Activated naive CD4-positive, alpha-beta T cell treated with anti-CD3 and anti-CD28 coated beads, Interleukin-2, amount 10 ng/mL, durations not matched to agents 7 days and 5 days (primary cell): ENCODE data around the gene MYH7.
"Not testable (repeated sequence)": the region's sequence is repeated elsewhere in the genome, so short reads cannot be mapped to it uniquely, and the experiment has no call there.

Source experiments
- CTCF ChIA-PET: fragments of 350-600 bp; sonication (Branson Sonifier 250); formaldehyde crosslinking; loops from one replicate; lab custom pipeline; 2021; ENCODE audit warnings: antibody characterized with exemption; lab: Charles Lee
- DNase-seq: peaks from one replicate; pipeline ENCODE4 v3.0.0-alpha.2; 2020
- H3K27ac Mint-ChIP-seq: one replicate; pipeline ENCODE4 v1.8.0; 2021; ENCODE audit warnings: mild to moderate bottlenecking, moderate library complexity, mixed read lengths
- H3K27me3 Mint-ChIP-seq: one replicate; pipeline ENCODE4 v1.8.0; 2021; ENCODE audit warnings: mild to moderate bottlenecking, mixed read lengths
- H3K36me3 Mint-ChIP-seq: one replicate; pipeline ENCODE4 v1.8.0; 2021; ENCODE audit warnings: mixed read lengths
- H3K4me1 Mint-ChIP-seq: one replicate; pipeline ENCODE4 v1.8.0; 2021; ENCODE audit warnings: mixed read lengths
- H3K4me3 Mint-ChIP-seq: one replicate; pipeline ENCODE4 v1.8.0; 2021; ENCODE audit warnings: mild to moderate bottlenecking, moderate library complexity, mixed read lengths
- H3K9me3 Mint-ChIP-seq: one replicate; pipeline ENCODE4 v1.8.0; 2021; ENCODE audit warnings: mixed read lengths

MYH7 gene

GRCh38 chr14:23386999-23387398, 48.5 kb downstream of the MYH7 start:
- no peak overlapping the region for H3K27ac Mint-ChIP-seq
- no peaks in the 10 kb centered on the region for H3K9me3 Mint-ChIP-seq
- H3K36me3 Mint-ChIP-seq, result no peaks in the 10 kb centered on the region
- DNase-seq, result no peak
- no peak overlapping the region for H3K4me3 Mint-ChIP-seq
- no peaks in the 10 kb centered on the region for H3K4me1 Mint-ChIP-seq
- peaks cover 27% of the 10 kb centered on the region for H3K27me3 Mint-ChIP-seq
- CTCF ChIA-PET, result no interaction called here

DNA sequence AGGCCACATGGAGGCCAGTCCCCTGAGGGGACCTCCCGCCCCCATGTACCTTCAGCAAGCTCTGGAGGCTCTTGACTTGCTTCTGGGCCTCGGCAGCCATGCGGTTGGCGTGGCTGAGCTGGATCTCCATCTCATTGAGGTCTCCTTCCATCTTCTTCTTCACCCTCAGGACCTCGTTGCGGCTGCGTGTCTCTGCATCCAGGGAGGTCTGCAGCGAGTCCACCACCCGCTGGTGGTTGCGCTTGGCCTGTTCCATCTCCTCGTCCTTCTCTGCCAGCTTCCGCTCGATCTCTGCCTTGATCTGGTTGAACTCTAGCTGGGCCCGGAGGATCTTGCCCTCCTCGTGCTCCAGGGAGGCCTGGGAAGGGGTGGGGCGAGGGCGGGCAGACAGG, 49.2 kb downstream of the MYH7 start:
- H3K27me3 Mint-ChIP-seq, result peaks cover 33% of the 10 kb centered on the region
- CTCF ChIA-PET, result interaction anchor here (1.2 kb wide), 1 partner anchor 9 kb away, joined by 3 read pairs; the partner anchor contains the start of gene CMTM5

GRCh38 chr14:23385642-23386265, 49.7 kb downstream of the MYH7 start:
- Mint-ChIP-seq H3K27me3 (peaks cover 35% of the 10 kb centered on the region), H3K9me3 (no peaks in the 10 kb centered on the region), H3K4me3 (no peak overlapping the region), H3K27ac (no peak overlapping the region), H3K36me3 (no peaks in the 10 kb centered on the region), H3K4me1 (no peaks in the 10 kb centered on the region)
- CTCF ChIA-PET, result interaction anchor here (1.2 kb wide), 1 partner anchor 9 kb away, joined by 3 read pairs; the partner anchor contains the start of gene CMTM5
- DNase-seq, result no peak

More for the DNA sequence above, 49.2 kb downstream of the MYH7 start:
- H3K4me3 Mint-ChIP-seq, DNase-seq, H3K4me1 Mint-ChIP-seq, H3K9me3 Mint-ChIP-seq, H3K36me3 Mint-ChIP-seq, H3K27ac Mint-ChIP-seq: not testable (repeated sequence)

DNA sequence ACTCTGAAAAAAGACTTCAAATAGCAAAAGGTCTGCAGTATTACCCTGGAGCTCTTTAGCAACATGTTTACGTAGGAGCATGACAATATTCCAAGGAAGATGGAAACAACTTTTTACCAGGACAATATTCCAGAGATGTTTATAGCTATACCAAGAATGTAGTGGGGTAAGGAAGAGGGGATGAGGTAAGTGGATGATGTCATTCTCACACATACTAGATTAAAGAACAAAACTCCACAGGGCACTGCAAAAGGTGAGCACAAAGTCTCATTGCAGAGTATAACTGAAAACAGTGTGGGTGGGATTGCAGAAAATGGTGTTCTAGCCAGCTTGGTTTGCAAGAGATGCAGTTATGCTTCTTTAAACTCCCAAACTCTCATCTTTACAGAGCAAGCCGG, 50.2 kb downstream of the MYH7 start:
- Mint-ChIP-seq H3K27me3 (peaks cover 37% of the 10 kb centered on the region), H3K4me3 (no peak overlapping the region), H3K4me1 (no peaks in the 10 kb centered on the region), H3K27ac (no peak overlapping the region), H3K9me3 (no peaks in the 10 kb centered on the region), H3K36me3 (no peaks in the 10 kb centered on the region)
- no peak for DNase-seq
- CTCF ChIA-PET, result interaction anchor here (1.2 kb wide), 1 partner anchor 8 kb away, joined by 3 read pairs; the partner anchor contains the start of gene CMTM5

DNA sequence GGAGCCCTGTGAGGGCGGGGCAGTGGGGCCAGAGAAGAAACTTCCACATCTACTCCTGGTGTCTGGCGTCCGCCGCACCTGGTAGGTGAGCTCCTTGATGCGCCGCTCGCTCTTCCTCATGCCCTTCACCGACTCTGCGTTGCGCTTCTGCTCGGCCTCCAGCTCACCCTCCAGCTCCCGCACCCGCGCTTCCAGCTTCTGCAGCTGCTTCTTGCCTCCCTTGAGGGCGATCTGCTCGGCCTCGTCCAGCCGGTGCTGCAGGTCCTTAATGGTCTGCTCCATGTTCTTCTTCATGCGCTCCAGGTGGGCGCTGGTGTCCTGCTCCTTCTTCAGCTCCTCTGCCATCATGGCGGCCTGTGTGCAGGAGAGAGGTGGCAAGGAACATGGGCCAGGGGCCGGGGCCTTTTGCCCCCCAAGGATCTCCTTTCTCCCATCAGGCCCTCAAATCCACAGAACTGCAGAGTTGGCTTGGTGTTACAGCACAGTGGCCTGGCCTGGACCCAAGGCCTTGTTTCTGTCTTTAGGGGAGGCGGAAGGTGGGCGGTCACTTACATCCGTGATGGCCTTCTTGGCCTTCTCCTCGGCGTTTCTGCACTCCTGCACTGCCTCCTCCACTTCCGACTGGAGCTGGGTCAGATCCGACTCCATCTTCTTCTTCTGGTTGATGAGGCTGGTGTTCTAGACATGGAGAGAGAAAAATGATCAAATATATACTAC, 50.9 kb downstream of the MYH7 start:
- Mint-ChIP-seq H3K27ac (no peak overlapping the region), H3K4me1 (no peaks in the 10 kb centered on the region), H3K9me3 (no peaks in the 10 kb centered on the region), H3K27me3 (peaks cover 42% of the 10 kb centered on the region), H3K4me3 (no peak overlapping the region), H3K36me3 (no peaks in the 10 kb centered on the region)
- CTCF ChIA-PET, result interaction anchor here (0.7 to 1.6 kb wide), 2 partner anchors 92 to 1671 kb away, joined by 3 read pairs; no protein-coding TSS in a partner anchor
- no peak for DNase-seq

DNA sequence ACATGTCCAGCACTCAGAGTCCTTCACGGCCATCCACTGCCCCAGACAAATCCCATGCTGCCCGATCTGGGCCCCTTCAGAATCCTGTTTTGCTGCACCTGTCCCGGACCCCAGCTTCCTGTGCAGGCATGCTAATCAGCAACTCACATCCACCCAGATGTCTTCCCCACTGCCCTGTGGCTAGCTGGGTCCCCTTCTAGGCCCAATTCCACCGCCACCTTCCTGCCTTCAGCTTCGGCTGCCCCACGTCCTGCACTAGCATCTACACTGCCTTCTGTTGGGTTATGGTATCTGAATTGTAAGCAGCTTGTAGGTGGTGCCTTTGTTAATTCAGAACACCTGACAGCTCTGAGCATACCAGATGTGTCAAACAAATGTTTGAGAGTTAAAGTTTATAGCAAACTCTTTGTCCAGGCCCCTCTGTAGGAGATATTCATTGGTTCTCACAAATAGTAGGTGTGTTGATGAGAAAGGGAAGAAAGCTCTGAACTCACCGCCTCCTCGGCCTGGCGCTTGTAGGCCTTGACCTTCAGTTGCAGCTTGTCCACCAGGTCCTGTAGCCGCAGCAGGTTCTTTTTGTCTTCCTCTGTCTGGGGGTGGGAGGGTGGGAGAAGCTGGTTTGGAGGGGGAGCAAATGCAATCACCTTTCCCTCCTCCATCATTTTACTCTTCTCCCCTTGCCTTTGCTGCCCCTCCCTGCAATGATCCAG, 52.6 kb downstream of the MYH7 start:
- no peak for DNase-seq
- no peak overlapping the region for H3K27ac Mint-ChIP-seq

GRCh38 chr14:23382276-23382675, 53.2 kb downstream of the MYH7 start:
- Mint-ChIP-seq H3K27me3 (peaks cover 49% of the 10 kb centered on the region), H3K9me3 (no peaks in the 10 kb centered on the region), H3K27ac (no peak overlapping the region), H3K4me1 (no peaks in the 10 kb centered on the region), H3K4me3 (no peak overlapping the region), H3K36me3 (no peaks in the 10 kb centered on the region)
- DNase-seq, result no peak
- CTCF ChIA-PET, result interaction anchor here (0.6 to 1.5 kb wide), 5 partner anchors 11 to 1387 kb away, joined by 3 to 6 read pairs (median 4); no protein-coding TSS in a partner anchor

More for the DNA sequence above, 52.6 kb downstream of the MYH7 start:
- Mint-ChIP-seq H3K27me3 (peaks cover 44% of the 10 kb centered on the region), H3K36me3 (no peaks in the 10 kb centered on the region), H3K4me3 (no peak overlapping the region), H3K9me3 (no peaks in the 10 kb centered on the region), H3K4me1 (no peaks in the 10 kb centered on the region)
- CTCF ChIA-PET, result interaction anchor here (1.2 to 1.6 kb wide), 5 partner anchors 11 to 262 kb away, joined by 3 to 6 read pairs (median 3); no protein-coding TSS in a partner anchor

DNA sequence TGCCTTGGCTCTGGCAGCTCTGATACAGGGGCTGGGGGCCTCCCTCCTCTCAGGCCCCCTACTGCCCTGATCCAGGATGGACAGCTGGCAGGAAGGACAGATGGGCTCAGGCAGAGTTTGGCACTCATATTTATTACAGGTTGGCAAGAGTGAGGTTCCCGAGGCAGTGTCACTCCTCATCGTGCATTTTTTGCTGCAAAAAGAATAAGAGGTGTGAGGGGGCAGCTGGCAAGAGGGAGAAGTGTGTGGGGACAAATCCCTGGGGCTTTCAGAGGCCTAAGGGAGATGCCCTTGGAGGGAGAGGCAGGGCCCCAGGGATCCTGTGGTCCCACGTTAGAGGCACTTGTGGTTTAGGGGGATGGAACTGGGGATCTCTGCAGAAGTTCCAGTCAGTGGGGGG, 53.6 kb downstream of the MYH7 start:
- Mint-ChIP-seq H3K9me3 (no peaks in the 10 kb centered on the region), H3K36me3 (no peaks in the 10 kb centered on the region), H3K4me1 (no peaks in the 10 kb centered on the region), H3K4me3 (no peak overlapping the region), H3K27ac (no peak overlapping the region), H3K27me3 (peaks cover 53% of the 10 kb centered on the region)
- CTCF ChIA-PET, result interaction anchor here (0.6 to 3.9 kb wide), 7 partner anchors 12 to 1387 kb away, joined by 3 to 31 read pairs (median 4); no protein-coding TSS in a partner anchor
- no peak for DNase-seq

- Mint-ChIP-seq H3K27me3 (peaks cover 59% of the 10 kb centered on the region), H3K36me3 (no peaks in the 10 kb centered on the region)
These were observed 54.5 kb downstream of the MYH7 start for GRCh38 chr14:23380976-23381375.

GRCh38 chr14:23380197-23380914, 55.1 kb downstream of the MYH7 start:
- Mint-ChIP-seq H3K27ac (no peak overlapping the region), H3K9me3 (no peaks in the 10 kb centered on the region), H3K4me3 (no peak overlapping the region), H3K27me3 (peaks cover 59% of the 10 kb centered on the region), H3K36me3 (no peaks in the 10 kb centered on the region), H3K4me1 (no peaks in the 10 kb centered on the region)
- no peak for DNase-seq
- CTCF ChIA-PET, result interaction anchor here (0.6 to 3.9 kb wide), 27 partner anchors 9 to 312 kb away, joined by 3 to 33 read pairs (median 5); partner anchors contain the start of genes AP1G2, HOMEZ and PABPN1

More at GRCh38 chr14:23380976-23381375, 54.5 kb downstream of the MYH7 start:
- Mint-ChIP-seq H3K27ac (peak overlapping the region; percentile 64), H3K4me3 (no peak overlapping the region), H3K4me1 (no peaks in the 10 kb centered on the region), H3K9me3 (no peaks in the 10 kb centered on the region)
- CTCF ChIA-PET, result interaction anchor here (0.7 to 3.9 kb wide), 17 partner anchors 8 to 312 kb away, joined by 3 to 33 read pairs (median 6); partner anchors contain the start of genes HOMEZ and PABPN1
- no peak for DNase-seq

DNA sequence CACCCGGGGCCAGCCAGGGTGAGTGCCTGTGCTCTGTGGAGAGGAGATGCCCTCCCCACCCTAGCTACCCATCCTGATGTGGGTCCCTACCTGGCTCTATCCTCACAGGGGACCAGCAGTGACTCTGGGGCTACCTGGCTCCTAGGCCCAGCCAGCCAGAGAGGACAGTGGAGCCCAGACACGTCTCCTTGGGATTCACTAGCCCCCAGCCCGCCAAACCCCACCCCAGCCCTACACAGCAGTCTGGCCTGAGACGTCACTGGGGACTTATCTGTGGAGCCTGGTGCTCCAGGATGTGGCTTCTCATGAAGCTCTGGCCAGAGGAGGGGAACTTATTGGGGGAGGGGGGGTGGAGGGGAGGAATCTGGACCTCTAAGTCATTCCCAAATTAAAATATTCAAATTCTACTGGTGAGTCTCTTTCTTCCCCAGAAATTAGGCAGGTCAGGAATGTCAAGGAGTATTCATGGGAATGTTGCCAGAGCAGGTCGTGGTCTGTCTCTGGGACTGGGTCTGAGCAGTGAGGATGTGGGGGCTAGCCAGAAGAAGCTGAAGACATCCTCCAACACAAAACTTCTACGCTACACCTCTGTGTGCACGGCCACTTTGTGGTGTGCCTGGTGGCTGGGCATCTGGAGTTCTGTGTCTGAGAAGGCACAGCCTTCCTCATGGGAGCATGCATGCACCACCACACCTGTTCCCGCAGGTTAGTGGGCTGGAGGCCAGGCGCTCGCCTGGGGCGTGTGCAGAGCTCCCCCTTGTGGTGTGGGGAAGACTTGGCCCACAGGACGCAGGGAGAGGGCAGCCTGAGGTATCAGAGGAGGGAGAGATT, 55.9 kb downstream of the MYH7 start:
- Mint-ChIP-seq H3K27me3 (peaks cover 58% of the 10 kb centered on the region), H3K27ac (no peak overlapping the region), H3K36me3 (no peaks in the 10 kb centered on the region), H3K4me3 (no peak overlapping the region), H3K9me3 (no peaks in the 10 kb centered on the region), H3K4me1 (no peaks in the 10 kb centered on the region)
- CTCF ChIA-PET, result interaction anchor here (0.7 to 3.9 kb wide), 27 partner anchors 10 to 311 kb away, joined by 3 to 33 read pairs (median 5); partner anchors contain the start of genes AP1G2, HOMEZ and PABPN1
- DNase-seq, result peak; percentile 76

GRCh38 chr14:23378612-23379220, 56.7 kb downstream of the MYH7 start:
- no peak overlapping the region for H3K27ac Mint-ChIP-seq
- no peak overlapping the region for H3K4me3 Mint-ChIP-seq
- peaks cover 53% of the 10 kb centered on the region for H3K27me3 Mint-ChIP-seq
- CTCF ChIA-PET, result interaction anchor here (1.0 to 3.9 kb wide), 9 partner anchors 9 to 258 kb away, joined by 3 to 33 read pairs (median 13); partner anchors contain the start of gene PABPN1
- no peaks in the 10 kb centered on the region for H3K4me1 Mint-ChIP-seq
- no peaks in the 10 kb centered on the region for H3K36me3 Mint-ChIP-seq
- DNase-seq, result no peak
- no peaks in the 10 kb centered on the region for H3K9me3 Mint-ChIP-seq
